A673 (cell line): ENCODE measurements around the gene ROGDI.

ENCODE experiments used
- EZH2 ChIP-seq: fragments of 200-600 bp; sonication (generic); IDR thresholded peaks from 2 replicates; pipeline ENCODE4 v1.6.1; 2017; ENCODE audit warnings: borderline replicate concordance, low read depth, mild to moderate bottlenecking, mixed read lengths, antibody characterized with exemption, low read length; ENCODE audit not compliant: poor library complexity, severe bottlenecking
- TF ChIP-seq, protein P1 (sequence below): fragments of 300-800, 200-600 bp; sonication (generic); conservative IDR thresholded peaks from 2 replicates; pipeline ENCODE4 v1.5.1; 2017; ENCODE audit warnings: low read depth, mild to moderate bottlenecking, antibody characterized with exemption, low read length, moderate library complexity, mixed read lengths

GRCh38 chr16:4750896-4751295 is 51.5 kb downstream of the ROGDI start:
- TF ChIP-seq, protein P1, sequence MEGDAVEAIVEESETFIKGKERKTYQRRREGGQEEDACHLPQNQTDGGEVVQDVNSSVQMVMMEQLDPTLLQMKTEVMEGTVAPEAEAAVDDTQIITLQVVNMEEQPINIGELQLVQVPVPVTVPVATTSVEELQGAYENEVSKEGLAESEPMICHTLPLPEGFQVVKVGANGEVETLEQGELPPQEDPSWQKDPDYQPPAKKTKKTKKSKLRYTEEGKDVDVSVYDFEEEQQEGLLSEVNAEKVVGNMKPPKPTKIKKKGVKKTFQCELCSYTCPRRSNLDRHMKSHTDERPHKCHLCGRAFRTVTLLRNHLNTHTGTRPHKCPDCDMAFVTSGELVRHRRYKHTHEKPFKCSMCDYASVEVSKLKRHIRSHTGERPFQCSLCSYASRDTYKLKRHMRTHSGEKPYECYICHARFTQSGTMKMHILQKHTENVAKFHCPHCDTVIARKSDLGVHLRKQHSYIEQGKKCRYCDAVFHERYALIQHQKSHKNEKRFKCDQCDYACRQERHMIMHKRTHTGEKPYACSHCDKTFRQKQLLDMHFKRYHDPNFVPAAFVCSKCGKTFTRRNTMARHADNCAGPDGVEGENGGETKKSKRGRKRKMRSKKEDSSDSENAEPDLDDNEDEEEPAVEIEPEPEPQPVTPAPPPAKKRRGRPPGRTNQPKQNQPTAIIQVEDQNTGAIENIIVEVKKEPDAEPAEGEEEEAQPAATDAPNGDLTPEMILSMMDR, result no peak
- TF ChIP-seq EZH2, result no peak
